Amygdala (tissue), 56 donors: Measurements from ENCODE around the gene SPTBN5.

Experiments used
- DNase-seq, 56 donors: peaks; one replicate each; lab custom pipeline; 2025; lab: John Stamatoyannopoulos, UW

The SPTBN5 gene

DNA sequence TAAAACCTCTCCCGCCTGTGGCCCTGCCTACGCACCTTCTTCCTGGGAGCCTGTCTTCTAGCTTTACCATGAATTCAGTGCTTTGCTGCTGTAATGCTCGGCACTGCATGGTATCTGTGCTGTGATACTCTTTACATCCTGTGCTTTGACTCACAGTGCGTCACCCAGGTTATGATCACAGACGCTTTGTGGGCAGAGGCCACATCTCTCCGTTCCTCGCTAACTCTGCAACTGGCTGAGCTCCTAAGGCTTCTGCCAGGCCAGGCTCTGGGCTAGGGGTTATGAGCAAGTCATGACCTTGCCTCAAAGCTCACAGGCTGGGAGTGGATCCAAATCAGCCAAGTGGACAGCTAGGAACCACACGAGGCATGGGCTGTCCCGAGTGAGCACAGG lies 23.2 kb downstream of the SPTBN5 start:
- DNase-seq: peak in 2 of 56 donors; percentile 6 to 19

DNA sequence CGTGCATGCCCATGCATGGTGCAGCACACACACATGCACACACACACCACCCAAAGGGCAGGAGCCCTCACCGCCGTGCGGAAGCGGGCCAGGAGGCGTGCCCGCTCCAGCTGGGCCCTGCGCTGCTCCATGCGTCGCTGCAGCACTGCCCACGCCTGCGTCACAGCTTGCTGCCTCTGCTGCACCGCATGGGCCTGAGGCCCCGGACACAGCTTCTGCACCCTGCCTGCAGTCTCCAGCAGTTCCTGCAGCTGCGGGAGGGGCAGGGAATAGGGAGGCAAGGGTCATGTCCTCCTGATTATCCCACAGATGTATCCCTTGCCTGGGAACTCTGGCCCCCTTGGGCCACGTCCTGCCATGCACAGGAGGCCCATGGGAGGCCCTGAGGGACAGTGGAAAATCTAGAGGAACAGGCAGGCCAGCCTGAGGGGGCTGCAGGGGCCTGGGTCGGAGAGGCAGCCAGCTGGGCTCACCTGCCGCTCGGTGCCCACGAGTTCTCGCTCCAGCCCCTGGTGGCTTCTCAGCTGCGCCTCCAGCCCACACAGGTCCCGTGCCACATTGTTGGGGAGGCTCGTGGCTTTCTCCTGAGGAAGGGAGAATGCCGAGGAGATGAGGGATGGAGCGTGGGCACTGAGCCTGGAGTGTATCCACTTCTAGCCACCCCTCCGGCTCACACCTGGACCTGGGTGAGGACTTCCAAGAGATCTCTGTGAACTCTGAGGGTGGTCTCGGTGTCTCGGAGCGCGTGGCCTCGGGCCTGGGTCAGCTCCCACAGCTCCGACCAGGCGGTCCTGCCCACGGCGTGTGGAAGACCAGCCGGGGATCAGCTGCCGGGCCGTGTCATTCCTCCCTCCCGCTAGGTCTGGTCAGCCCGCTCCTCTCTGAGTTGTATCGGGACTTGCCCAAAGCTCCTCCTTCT lies 23.8 kb downstream of the SPTBN5 start:
- no peak for DNase-seq

DNA sequence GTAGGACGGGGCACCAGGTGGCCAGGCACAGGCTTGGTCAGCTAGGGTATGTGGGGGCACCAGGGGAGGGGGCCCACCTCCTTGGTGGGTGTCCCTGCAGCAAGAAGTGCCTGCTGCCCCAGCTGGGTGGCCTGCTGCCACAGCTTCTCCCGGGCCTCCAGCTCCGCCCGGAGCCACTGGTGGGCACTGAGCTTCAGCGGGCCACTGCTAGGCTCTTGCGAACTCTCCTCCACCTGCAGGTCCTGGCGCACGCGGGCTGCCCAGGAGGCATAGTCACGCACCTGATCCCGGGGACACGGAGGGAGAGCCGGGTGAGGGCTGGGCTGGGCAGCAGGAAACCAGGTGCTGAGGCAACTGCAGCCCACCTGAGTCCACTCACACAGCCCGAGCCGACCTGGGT lies 25.5 kb downstream of the SPTBN5 start:
- no peak for DNase-seq

DNA sequence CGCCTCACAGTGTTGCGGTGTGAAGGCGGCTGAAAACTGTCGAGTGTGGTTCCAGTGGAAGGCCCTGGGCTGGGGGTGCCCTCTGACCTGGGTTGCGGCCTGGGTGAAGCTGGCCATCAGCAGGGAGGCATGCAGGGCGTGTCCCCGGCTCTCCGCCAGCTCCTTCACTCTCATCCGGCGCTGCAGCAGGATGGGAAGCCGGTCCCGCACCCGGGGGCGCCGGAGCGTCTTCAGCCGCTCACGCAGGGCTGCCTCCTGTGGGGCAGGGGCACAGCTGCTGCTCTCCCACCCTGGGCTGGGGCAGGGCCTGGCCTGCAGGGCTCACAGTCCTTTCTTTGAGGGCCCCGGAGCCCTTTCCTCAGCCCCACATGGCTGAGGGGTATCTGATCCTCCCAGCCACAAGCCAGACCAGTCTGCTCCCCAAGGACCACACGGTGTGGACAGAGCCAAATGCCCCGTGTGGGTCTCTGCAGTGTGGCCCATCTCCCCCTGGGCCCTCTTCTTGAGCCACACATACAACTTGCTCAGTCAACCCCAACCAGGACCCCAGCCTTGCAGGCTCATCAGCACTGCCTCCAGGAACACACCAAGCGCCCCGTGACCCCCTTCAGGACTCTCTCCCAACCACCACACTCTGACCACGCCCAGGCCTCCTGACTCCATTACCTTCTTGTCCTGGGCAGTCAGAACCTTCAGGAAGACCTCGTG lies 26.8 kb downstream of the SPTBN5 start:
- DNase-seq: no peak

DNA sequence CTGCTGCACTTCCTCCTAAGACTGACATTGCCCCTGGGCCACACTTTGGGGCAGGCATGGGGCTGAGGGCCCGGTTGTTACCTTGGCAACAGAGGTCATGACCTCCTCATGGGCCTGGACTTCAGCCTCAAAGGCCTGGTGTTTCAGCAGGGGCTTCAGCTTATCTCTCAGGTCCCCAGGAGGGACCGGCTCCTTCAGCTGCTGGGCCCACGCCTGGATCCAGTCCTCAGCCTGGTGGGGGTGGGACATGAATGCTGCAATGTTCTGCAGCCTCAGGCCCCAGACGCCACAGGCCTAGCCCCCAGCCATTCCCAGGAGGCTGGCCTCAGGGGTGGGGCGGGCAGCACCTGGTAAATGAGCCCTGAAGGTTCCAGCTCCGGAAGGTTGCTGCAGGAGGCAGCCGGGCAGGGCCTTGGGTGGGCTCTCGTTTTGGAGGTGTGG lies 27.6 kb downstream of the SPTBN5 start:
- DNase-seq: no peak

DNA sequence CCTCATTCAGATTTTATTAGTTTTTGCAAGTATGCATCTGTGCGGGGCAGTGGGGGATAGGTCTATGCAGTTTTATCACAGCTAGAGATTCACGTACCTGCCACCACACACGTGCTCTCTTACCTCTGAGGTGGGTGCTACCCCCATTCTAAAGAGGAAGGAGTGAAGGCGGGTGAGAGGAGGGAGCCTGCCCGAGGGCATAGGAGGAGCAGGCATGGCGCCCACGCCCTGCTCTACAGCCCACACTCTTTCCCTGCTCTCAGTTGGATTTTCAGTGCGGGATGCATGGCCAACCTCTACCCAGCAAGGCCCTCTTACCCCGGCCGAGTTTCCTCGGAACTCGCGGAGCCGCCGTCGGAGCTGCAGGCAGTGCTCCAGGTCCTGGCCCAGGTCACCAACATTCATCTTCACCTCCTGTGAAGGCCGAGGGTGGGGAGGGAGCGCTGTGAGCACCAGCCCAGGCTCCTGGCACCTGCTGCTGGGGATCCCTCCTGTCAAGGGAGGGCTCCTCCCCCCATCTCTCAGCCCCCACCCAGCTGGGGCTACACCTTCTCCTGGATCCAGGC lies 28.3 kb downstream of the SPTBN5 start:
- no peak for DNase-seq

DNA sequence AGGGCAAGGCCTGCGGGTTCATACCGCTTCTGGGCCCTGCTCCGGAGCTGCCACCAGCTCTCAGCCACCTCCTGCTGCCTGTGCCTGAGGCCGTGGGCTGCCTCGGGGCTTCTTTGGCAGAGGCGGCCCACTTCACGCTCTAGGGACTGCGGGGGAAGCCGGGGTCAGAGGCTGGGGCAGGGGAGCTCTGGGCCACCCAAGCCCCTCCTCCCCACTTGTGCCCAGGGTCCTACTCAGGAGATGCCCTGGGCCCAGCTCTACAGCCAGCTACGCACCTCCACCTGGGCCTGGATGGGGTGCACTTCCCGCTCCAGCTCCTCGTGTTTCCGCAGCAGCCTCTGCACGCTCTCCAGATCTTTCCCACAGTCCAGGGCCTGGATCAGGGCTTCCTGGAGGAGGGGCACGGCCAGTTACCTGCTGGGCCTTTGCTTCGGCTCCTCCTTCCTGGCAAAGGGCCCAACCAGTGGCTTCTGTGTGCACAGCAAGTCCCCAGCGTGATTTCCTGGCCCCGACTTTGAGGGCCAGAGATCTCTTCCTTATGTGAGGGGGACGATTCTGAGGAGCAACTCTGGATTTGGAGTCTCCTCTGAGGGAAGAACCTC lies 31.2 kb downstream of the SPTBN5 start:
- no peak for DNase-seq

DNA sequence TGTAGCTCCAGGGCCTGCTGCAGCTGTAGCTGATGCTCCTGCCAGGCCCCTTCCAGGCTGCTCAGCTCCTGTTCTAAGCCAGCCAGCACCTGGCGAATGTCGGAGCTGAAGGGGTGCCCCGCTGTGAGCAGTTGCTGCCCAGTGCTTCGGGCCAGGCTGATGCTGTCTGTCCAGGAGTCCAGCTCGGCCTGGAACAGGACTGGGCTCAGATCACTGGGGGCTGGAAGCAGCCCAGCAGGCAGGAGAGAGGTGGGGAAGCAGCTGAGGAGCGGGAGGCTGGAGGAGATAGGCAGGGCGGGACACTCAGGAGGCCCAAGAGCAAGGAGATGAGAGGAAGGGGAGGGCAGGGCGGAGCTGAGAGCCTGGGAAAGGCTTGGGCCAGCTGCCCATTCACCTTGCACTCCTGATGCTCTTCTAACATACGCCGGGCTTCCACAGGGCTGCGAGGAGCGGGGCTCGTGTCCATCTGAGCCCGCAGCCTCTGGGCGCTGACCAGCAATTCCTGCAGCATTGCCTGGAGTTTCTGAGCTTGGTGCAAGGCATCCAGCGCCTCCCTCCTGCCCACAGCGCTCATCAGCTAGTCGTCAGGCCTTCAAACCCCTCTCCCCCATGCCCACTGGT lies 32.0 kb downstream of the SPTBN5 start:
- DNase-seq: no peak

DNA sequence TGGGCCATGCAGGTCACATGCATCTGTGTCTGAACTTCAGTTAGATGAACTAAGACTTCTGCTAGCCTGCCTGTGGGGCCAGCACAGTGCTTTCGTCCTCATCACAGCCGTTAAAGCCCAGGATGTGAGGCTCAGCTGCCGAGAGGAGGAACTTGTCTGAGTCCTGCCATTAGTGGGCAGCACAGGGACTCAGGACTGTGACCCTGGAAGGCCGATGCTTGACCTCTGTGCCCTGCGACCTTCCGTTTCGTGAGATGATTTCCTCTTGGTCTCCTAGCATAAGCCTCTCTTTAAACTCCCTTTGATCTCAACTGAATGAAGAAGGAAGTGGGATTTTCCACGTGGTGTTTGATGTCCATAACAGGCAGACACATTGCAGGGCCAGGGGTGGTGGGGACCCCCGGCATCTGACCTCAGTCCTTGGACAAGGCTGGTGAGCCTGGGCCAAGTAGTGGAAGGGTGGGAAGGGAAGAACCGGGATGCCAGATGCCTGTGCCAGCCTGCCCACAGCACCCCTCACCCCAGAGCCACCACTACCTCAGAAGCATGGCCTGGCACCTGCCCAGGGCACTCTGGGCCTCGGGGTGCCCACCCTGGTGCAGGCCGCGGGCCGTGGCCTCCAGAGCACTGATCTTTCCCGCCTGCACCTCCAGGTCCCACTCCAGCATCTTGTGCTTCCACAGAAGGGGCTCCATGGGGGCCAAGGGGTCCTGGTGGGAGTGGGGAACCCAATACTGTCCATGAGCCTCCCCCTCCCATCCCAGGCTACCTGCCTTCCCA lies 33.6 kb downstream of the SPTBN5 start:
- no peak for DNase-seq

DNA sequence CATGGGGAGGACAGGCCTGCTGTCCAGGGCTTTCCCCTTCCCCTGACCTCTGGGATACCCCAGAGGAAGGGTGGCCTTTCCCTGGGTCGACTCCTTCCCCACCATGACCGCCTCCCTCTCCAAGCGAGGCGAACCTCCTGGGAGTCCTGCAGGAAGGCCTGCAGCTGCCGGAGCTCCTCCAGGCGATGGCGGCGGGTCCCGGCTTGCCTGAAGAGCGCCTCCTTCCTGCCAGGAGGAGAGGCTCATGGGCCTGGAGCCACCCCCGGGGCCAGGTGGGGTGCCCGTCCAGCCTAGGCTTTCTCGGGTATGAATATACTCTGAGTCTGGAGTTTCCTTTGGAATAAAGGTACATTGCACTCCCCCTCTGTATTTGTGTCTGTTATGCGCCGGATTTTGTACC lies 35.1 kb downstream of the SPTBN5 start:
- no peak for DNase-seq

DNA sequence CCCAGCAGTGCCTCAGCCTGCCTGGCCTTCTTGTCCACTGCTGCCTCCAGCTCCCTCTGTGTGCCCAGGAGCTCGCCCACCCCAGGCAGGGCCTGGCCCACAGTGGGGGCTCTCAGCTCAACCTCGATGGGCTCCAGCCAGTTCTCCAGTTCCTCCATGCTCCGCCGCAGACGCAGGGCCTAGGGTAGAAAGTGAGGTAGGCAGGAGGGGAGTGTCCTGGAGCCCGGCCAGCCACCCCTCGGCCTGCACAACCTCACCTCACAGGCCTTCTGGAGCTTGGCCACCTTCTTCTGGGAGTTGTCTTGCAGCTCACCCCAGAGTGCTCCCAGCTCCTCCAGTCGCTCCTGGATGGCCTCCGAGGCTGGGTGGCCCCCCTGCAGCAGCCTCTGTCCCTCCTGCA lies 36.5 kb downstream of the SPTBN5 start:
- DNase-seq: no peak

DNA sequence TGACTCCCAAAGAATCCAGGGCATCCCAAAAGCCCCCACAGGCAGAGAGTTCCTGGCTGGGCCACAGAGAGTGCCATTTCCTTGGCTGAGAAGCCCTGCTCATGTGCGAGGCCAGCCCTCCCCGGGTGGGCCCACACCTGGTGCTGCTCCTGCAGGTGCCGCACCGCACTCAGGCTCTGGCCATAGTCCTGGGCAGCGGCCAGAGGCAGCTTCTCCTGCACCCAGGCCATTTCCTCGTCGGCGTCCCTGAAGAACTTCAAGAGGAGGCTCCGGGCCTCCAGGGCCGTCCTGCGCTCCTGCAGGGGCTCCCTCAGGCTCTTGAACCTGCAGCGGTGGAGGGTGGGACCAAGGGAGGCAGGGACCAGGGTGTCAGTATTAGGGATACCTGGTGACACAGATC lies 37.1 kb downstream of the SPTBN5 start:
- DNase-seq: no peak

DNA sequence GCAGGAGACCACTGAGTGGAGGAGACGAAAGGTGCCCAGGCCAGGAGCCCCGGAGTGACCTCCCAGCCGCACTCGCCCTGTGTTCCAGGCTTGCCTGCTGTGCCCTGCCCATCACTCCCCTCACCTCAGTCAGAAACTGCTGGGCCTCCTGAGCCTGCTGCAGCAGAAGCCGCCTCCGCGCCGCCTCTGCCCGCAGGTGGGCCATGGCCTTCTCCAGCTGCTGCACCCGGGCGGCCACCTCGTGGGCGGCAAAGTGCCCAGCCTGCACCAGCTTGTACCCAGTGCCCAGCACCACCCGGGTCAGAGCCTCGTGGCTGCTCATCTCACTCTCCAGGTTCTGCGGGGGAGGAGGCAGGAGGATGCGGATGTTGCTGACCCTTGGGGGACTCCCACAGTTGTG lies 37.6 kb downstream of the SPTBN5 start:
- no peak for DNase-seq

DNA sequence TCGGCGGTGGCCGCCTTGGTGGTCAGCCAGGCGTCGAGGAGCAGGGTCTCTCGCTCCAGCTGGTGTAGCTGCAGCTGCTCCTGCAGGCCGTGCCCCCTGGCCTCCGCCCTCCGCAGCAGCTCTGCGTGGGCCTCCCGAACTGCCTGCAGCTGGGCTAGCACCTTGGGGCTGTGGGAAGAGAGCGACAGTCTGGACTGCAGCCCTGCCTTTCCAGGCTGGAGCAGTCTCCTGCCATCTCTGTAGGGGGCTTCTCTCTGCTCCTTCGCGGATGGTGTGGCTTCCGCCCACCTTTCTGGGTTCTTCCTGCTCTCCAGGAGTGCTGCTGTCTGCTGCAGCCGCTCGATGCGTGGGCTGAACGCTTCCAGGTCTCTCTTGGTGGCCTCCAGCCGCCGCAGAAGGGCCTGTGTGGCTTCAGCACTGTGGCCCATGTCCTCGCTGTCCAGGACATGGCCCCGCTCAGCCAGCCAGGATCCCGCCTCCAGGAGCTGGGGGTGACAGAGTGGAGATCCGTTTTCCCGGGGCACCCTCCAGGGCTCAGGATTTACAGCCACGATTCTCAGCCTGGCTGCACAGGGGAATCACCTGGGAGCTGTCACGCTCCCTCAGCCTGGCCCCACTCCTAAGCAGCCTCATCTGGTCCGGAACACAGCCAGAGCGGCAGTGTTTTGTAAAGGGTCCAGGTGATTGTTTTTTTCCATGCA lies 38.4 kb downstream of the SPTBN5 start:
- DNase-seq: no peak

DNA sequence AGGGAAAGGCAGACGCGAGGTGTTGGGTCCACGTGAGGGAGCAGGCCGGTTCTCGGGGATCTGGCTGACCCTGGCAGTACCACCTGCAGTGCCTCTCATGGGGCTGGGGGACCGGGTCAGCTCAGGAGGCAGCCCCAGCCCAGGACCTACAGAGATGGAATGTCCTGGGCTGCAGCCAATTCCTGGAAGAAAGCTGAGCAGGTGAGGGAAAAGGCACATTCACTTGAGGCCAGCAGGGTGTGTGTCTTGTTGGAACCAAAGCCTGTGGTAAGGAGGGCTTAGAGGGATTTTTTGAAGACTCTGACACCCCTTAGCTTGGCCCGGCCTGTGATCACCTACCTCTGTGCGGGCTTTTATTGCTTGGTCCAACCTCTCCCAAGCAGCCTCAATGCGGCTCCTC lies 39.4 kb downstream of the SPTBN5 start:
- DNase-seq: no peak

DNA sequence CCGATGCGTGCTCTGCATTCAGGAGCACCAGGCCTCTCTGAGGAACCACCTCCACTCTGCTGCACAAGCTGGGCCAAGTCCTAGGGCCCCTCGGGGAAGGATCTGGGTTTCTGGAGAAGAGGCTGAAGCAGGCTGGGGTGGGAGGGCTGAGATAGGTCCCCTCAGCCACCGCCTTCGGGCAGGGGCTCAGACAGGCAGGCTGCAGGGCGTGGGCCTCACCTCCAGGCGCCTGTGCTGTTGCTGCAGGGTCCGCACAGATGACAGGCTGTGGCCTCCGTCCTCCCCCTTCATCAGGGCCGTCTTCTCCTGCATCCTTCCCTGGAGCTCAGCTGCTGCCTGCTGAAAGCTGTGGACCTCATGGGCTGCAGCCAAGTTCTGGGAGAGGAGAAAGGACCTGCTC lies 40.0 kb downstream of the SPTBN5 start:
- DNase-seq: no peak

DNA sequence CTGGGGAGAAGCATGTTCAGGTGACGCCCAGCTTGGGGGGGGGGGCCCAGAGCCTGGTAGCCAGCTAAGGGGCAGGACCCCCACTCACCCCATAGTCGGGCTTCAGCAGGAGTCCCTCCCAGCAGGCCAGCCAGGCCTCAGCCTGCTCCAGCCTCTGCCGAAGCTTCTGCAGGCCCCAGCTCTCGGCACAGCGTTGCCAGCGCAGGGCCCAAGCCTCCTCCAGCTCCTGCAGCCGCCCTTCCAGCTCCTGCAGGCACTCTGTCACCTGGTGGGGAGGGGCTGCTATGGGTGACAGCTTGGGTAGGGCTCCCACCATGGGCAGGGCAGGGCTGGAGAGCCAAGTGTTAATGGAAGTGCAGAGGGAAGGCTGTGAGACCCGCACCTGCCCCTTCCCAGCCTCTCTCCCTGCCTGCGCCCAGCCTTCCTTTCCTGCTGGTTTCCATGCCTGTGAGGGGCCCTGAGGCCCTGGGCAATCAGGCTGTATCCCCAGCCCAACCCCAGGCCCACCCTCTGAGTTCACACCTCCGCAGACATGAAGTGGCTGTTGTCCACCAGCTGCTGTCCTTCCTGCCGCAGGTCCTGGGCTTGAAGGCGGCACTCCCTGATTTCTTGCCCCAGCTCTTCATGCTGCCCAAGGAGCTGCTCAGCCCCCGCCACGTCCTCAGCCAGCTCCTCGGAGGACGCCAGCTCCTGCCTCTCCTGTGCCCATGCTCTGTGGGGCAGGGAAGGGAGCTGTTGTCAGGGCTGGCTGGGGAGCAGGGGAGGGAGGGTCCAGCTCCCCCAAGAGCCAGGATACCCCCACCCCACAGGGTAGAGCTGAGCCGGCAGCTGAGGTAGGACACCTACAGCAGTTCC lies 40.9 kb downstream of the SPTBN5 start:
- DNase-seq: no peak

DNA sequence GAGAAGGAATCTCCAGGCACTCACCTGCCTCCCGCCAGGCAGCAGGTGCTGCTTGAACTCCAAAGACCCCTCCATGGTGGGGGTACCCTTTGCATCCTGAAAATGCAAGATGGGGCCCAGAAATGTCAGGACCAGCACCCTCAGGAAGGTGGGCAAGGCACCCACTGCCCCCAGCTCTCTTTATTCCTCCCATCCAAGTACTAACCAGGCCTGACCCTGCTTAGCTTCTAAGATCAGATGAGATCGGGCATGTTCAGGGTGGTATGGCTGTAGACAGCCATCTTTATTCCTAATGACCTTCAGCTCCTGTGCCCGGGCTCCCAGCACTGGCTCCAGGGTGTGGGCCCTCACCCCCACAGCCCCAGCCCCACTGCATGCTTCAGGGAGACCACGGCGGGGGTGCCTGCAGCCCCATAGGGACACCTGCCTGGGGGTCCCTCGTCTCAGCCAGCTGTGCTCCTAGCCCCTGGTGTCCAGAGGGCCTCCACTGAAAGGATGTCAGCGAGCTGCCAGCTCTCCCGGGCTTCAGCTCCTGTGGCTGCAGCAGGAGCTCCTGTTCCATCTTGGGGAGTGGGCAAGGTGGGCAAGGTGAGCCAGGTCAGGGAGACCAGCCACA lies 42.0 kb downstream of the SPTBN5 start:
- DNase-seq: no peak
